ENCODE data around the gene HOXA7. TPM values are rescaled to one million over a fixed set of nuclear protein-coding genes. Genes with fewer than 3 reads are reported as not detected.

HOXA7 gene
- total RNA-seq, 1 donor from 2014 or later: 1.4 TPM

- Mint-ChIP-seq H3K27ac (peak within 1 kb of the TSS; percentile 63), H3K4me1 (ENCODE audit: low read depth) (peaks cover 4% of the 10 kb centered on the region), H3K36me3 (ENCODE audit: insufficient read depth) (no peaks in the 10 kb centered on the region), H3K9me3 (ENCODE audit: low read depth) (no peaks in the 10 kb centered on the region), H3K4me3 (ENCODE audit: low read depth) (peak within 1 kb of the TSS; percentile 73), H3K27me3 (peaks cover 93% of the 10 kb centered on the region)
- no peak for DNase-seq (ENCODE audit: low spot score, unreplicated experiment)
- no peak for TF ChIP-seq CTCF (IDR thresholded peaks at IDR 0.05; ENCODE audit: unreplicated experiment)
These were observed 43.6 kb upstream of the HOXA7 start, which contains the start of gene HOXA13 for GRCh38 chr7:27199849-27200760. Gene HOXA13, minus strand, starts transcription at chr7:27200091. Its CDS starts 14 bp downstream, at chr7:27200077.

DNA sequence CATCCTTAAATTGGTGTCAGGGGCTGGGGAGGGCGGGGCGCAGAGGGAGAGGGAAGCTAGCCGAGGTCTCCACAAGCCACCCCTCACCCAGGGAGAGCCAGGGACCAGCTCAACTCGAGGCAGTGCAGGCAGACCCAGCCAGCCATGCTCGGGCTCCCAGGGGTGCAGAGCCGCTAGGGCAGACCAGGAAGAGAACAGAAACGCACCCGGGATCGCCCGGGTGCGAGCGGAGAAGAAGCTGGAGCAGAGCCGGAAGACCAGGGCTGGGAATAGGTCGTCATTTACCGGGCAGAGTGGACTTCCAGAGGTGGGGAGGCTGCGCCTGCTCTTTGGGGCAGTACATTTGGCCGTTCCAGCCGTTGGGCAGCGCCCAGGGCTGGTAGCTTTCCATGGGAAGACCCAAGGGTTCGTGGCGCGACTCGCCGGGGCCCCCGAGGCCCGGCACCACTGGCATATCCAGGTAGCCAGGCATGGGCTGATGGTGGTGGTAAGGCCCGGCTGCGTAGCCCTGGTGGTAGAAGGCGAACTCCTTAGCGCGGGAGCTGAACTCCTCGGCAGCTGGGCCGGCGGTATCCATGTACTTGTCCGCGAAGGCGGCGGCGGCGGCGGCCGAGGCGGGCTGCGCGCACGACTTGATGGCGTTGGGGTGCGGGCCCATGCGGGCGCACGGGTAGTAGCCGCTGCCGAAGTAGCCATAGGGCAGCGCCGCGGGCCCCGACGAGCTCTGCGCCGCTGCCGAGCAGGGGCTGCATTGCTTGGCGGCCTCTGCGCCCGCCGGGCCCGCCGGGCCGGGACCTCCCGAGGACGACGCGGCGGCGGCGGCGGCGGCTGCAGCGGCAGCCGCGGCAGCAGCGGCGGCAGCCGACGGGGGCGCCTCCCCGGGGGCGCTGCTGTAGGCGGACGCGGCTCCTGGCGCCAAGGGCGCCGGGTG, 42.7 kb upstream of the HOXA7 start:
- Mint-ChIP-seq H3K36me3 (ENCODE audit: insufficient read depth) (no peaks in the 10 kb centered on the region), H3K27me3 (peaks cover 93% of the 10 kb centered on the region), H3K27ac (no peak overlapping the region), H3K9me3 (ENCODE audit: low read depth) (no peaks in the 10 kb centered on the region), H3K4me3 (ENCODE audit: low read depth) (no peak overlapping the region), H3K4me1 (ENCODE audit: low read depth) (peaks cover 4% of the 10 kb centered on the region)
- DNase-seq (ENCODE audit: low spot score, unreplicated experiment): no peak
- TF ChIP-seq CTCF (IDR thresholded peaks at IDR 0.05; ENCODE audit: unreplicated experiment): no peak

- Mint-ChIP-seq H3K4me1 (ENCODE audit: low read depth) (peaks cover 4% of the 10 kb centered on the region), H3K36me3 (ENCODE audit: insufficient read depth) (no peaks in the 10 kb centered on the region), H3K9me3 (ENCODE audit: low read depth) (no peaks in the 10 kb centered on the region), H3K27ac (no peak overlapping the region), H3K27me3 (peaks cover 93% of the 10 kb centered on the region), H3K4me3 (ENCODE audit: low read depth) (no peak overlapping the region)
- DNase-seq (ENCODE audit: low spot score, unreplicated experiment): no peak
- no peak for TF ChIP-seq CTCF (IDR thresholded peaks at IDR 0.05; ENCODE audit: unreplicated experiment)
These were observed 41.8 kb upstream of the HOXA7 start for GRCh38 chr7:27198138-27198841.

- Mint-ChIP-seq H3K4me1 (ENCODE audit: low read depth) (peaks cover 4% of the 10 kb centered on the region), H3K4me3 (ENCODE audit: low read depth) (no peak overlapping the region), H3K27ac (no peak overlapping the region), H3K27me3 (peaks cover 90% of the 10 kb centered on the region), H3K9me3 (ENCODE audit: low read depth) (no peaks in the 10 kb centered on the region), H3K36me3 (ENCODE audit: insufficient read depth) (no peaks in the 10 kb centered on the region)
- no peak for DNase-seq (ENCODE audit: low spot score, unreplicated experiment)
- no peak for TF ChIP-seq CTCF (IDR thresholded peaks at IDR 0.05; ENCODE audit: unreplicated experiment)
These were observed 40.9 kb upstream of the HOXA7 start for GRCh38 chr7:27197137-27198042.

Measured in progenitor cell of endocrine pancreas (in vitro differentiated cells).